Fibroblast of villous mesenchyme (primary cell): Measurements from ENCODE around the gene LDLRAD2. TPM values are rescaled to one million over a fixed set of nuclear protein-coding genes. Genes with fewer than 3 reads are reported as not detected.

ENCODE experiments used
- DNase-seq: peaks from one replicate; pipeline ENCODE4 v3.0.0-alpha.2; 2010; ENCODE audit warnings: low read depth
- H3K4me3 ChIP-seq: 2 replicates; pipeline ENCODE4 v1.5.1; 2011; ENCODE audit warnings: low read depth, mild to moderate bottlenecking, low read length
- CTCF ChIP-seq: IDR thresholded peaks from 2 replicates; pipeline ENCODE4 v1.5.1; 2012; ENCODE audit warnings: low read depth, mild to moderate bottlenecking, low read length; ENCODE audit not compliant: insufficient read depth
- total RNA-seq: library from RNA; depleted of rRNA; stranded (reverse); fragments of >200 nt; gene quantifications from 2 replicates; pipeline ENCODE4 v1.2.3, GENCODE V29; 2012

Gene LDLRAD2
- total RNA-seq, 1 donor = not detected

GRCh38 chr1:21793104-21793503, 19.0 kb upstream of the LDLRAD2 start:
- DNase-seq = no peak
- TF ChIP-seq CTCF = no peak
- H3K4me3 ChIP-seq = no peak overlapping the region

- TF ChIP-seq CTCF = no peak
- no peak for DNase-seq
- no peak overlapping the region for H3K4me3 ChIP-seq
These were observed 17.4 kb upstream of the LDLRAD2 start for GRCh38 chr1:21794656-21795055.

GRCh38 chr1:21795075-21795474, 17.0 kb upstream of the LDLRAD2 start:
- DNase-seq = no peak

GRCh38 chr1:21799730-21800129, 12.3 kb upstream of the LDLRAD2 start:
- DNase-seq = no peak
- no peak for TF ChIP-seq CTCF
- no peak overlapping the region for H3K4me3 ChIP-seq

More at GRCh38 chr1:21795075-21795474, 17.0 kb upstream of the LDLRAD2 start:
- TF ChIP-seq CTCF = no peak
- H3K4me3 ChIP-seq = no peak overlapping the region

- no peak for TF ChIP-seq CTCF
- DNase-seq = no peak
These were observed 11.0 kb upstream of the LDLRAD2 start for GRCh38 chr1:21801100-21801499.

GRCh38 chr1:21804536-21804935, 7.5 kb upstream of the LDLRAD2 start:
- no peak for TF ChIP-seq CTCF
- DNase-seq = no peak
- H3K4me3 ChIP-seq = no peak overlapping the region

More at GRCh38 chr1:21801100-21801499, 11.0 kb upstream of the LDLRAD2 start:
- no peak overlapping the region for H3K4me3 ChIP-seq

- DNase-seq = no peak
- TF ChIP-seq CTCF = no peak
- no peak overlapping the region for H3K4me3 ChIP-seq
These were observed 1.5 kb downstream of the LDLRAD2 start for GRCh38 chr1:21813542-21813941.
